Measurements from ENCODE around the gene SCP2D1. TPM values are rescaled to one million over a fixed set of nuclear protein-coding genes. Genes with fewer than 3 reads are reported as not detected.

SCP2D1 gene
- total RNA-seq, 4 donors from 2014 or later = not detected

DNA sequence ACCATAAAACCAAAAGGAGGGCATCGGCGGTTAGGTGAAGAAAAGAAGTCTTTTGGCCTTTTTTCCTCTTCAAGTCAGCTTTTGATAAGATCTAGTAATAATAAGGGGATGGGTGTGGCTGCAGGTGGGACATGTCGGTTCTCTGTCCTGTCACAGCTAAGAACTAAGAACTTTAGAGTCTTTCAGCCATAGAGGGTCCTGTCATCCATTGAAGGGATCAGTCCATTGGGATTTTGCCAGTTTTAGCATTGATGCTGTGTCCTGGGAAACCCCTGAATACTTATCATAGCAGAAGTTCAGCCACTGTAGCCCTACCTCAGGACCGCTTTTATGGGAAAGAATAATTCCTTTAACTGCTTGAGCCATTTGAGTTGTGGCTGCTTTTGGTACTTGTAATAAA, 18.2 kb upstream of the SCP2D1 start:
- Histone ChIP-seq H3K4me3 (no peak overlapping the region), H3K27me3 (no peaks in the 10 kb centered on the region), H3K9me3 (peaks cover 0 to 8% (median 0%) of the 10 kb centered on the region in 4 donors), H3K27ac (replicated peaks in 1 of 4) (no peak overlapping the region), H3K36me3 (no peaks in the 10 kb centered on the region), H3K4me1 (peaks cover 10 to 13% (median 12%) of the 10 kb centered on the region in 4 donors)
- WGBS = 95% methylated on average over 4 of the region's 4 CpGs
- TF ChIP-seq POLR2AphosphoS5 (IDR thresholded peaks at IDR 0.05) (no peak), EP300 (IDR thresholded peaks at IDR 0.05) (no peak)
- intact Hi-C loops (cut with DNase I) = loop anchor here (10.0 kb wide), 1 partner anchor 211 kb away; the partner anchor contains the start of gene DTD1
- peak; percentile 57 for DNase-seq (ENCODE audit: extremely low spot score)

DNA sequence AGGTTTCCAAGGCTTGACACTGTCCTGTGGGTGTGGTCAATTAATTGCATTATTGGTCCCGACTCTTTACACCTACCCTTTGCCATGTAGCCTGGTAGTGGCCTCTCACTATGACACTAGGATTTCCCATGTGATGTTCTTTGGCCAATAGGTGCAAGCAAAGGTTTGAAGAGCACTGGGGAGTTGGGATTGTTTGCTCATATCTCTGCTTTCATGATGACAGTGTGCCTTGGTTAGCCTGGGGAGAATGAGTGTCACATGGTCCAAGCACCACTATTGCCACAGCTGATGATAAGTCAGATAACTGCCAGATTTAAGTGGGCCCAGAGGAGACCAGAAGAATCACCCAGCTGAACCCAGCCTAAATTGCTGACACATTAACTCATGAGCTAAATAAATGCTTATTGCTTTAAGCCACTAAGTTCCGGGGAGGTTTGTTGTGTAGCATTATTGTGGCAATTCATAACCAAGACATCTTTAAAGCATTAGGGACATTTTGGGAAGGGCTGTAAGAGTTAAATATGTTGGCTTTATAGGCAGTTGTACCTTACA, 17.2 kb upstream of the SCP2D1 start:
- Histone ChIP-seq H3K27ac (replicated peaks in 1 of 4) (no peak overlapping the region), H3K9me3 (peaks cover 0 to 8% (median 0%) of the 10 kb centered on the region in 4 donors), H3K4me3 (no peak overlapping the region), H3K27me3 (no peaks in the 10 kb centered on the region), H3K4me1 (peaks cover 10 to 13% (median 12%) of the 10 kb centered on the region in 4 donors), H3K36me3 (no peaks in the 10 kb centered on the region)
- TF ChIP-seq POLR2A (IDR thresholded peaks at IDR 0.05; ENCODE audit: low read depth) = no peak
- no peak for TF ChIP-seq EP300 (IDR thresholded peaks at IDR 0.05)
- TF ChIP-seq, protein P1, sequence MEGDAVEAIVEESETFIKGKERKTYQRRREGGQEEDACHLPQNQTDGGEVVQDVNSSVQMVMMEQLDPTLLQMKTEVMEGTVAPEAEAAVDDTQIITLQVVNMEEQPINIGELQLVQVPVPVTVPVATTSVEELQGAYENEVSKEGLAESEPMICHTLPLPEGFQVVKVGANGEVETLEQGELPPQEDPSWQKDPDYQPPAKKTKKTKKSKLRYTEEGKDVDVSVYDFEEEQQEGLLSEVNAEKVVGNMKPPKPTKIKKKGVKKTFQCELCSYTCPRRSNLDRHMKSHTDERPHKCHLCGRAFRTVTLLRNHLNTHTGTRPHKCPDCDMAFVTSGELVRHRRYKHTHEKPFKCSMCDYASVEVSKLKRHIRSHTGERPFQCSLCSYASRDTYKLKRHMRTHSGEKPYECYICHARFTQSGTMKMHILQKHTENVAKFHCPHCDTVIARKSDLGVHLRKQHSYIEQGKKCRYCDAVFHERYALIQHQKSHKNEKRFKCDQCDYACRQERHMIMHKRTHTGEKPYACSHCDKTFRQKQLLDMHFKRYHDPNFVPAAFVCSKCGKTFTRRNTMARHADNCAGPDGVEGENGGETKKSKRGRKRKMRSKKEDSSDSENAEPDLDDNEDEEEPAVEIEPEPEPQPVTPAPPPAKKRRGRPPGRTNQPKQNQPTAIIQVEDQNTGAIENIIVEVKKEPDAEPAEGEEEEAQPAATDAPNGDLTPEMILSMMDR (IDR thresholded peaks at IDR 0.05) = no peak
- no peak for TF ChIP-seq POLR2AphosphoS5 (IDR thresholded peaks at IDR 0.05)
- 94% methylated on average over 2 of the region's 2 CpGs for whole genome bisulfite sequencing
- no peak for DNase-seq (ENCODE audit: extremely low spot score)
- intact Hi-C loops (cut with DNase I) = loop anchor here (10.0 kb wide), 1 partner anchor 212 kb away; the partner anchor contains the start of gene DTD1

DNA sequence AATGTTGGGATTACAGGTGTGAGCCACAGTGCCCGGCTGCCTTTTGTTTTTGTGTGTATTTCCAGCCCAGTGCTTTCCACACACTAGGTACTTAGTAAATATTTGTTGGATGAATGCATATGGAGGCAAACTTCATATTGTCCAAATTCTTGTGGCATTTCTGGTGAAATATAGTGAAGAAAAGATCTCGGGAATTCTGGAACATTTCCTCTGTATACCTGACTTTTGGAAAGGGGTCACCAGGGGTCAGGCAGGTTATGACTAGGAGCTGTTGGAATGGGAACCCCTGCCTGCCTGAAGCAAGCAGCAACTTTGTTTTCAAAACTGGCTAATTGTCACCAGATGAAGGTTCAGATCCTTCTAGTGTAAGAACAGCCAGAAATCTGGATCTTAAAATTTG, 12.1 kb upstream of the SCP2D1 start:
- Histone ChIP-seq H3K36me3 (no peaks in the 10 kb centered on the region), H3K4me1 (no peaks in the 10 kb centered on the region), H3K27me3 (no peaks in the 10 kb centered on the region), H3K27ac (replicated peaks in 1 of 4) (no peak overlapping the region), H3K4me3 (no peak overlapping the region), H3K9me3 (peaks cover 0 to 4% (median 0%) of the 10 kb centered on the region in 4 donors)
- DNase-seq (ENCODE audit: extremely low spot score) = no peak
- intact Hi-C loops (cut with DNase I) = no loop called here
- TF ChIP-seq POLR2A (IDR thresholded peaks at IDR 0.05; ENCODE audit: low read depth) = no peak
- no peak for TF ChIP-seq POLR2AphosphoS5 (IDR thresholded peaks at IDR 0.05)
- no peak for TF ChIP-seq EP300 (IDR thresholded peaks at IDR 0.05)
- TF ChIP-seq, protein P1 (IDR thresholded peaks at IDR 0.05) = no peak
- WGBS = 88% methylated on average over 2 of the region's 2 CpGs

DNA sequence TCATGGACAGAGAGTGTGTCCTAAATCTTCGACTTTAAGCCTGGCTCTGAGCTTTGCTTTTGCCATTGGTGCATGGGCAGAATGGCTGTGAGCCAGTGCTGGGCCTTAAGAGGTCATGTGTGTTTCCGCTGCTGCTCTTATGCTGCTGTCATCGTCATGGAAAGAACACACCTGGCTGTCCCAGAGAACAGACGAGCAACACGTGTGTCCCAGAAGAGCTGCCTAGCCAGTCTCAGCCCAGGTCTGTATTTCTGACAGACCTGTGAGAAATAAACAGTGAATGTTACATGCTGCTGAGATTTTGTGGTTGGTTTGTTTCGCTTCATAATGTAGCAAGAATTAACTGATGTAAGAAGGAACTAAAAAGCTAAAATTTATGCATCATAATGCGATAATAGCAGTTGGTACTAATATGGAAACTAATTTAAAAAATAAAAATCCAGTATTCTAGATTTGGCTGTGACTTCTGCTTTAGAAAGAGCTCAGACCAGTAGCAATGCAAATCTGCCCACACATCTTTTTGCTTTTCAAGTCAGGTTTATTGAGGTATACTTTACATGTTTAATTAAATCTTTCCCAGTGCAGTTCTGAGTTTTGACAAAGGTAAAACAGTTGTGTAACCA, 11.5 kb upstream of the SCP2D1 start:
- TF ChIP-seq POLR2AphosphoS5 (IDR thresholded peaks at IDR 0.05) = no peak
- TF ChIP-seq POLR2A (IDR thresholded peaks at IDR 0.05; ENCODE audit: low read depth) = no peak
- TF ChIP-seq, protein P1 (IDR thresholded peaks at IDR 0.05) = no peak
- no peak for TF ChIP-seq EP300 (IDR thresholded peaks at IDR 0.05)
- 51% methylated on average over 7 of the region's 7 CpGs for WGBS
- DNase-seq (ENCODE audit: extremely low spot score) = no peak

DNA sequence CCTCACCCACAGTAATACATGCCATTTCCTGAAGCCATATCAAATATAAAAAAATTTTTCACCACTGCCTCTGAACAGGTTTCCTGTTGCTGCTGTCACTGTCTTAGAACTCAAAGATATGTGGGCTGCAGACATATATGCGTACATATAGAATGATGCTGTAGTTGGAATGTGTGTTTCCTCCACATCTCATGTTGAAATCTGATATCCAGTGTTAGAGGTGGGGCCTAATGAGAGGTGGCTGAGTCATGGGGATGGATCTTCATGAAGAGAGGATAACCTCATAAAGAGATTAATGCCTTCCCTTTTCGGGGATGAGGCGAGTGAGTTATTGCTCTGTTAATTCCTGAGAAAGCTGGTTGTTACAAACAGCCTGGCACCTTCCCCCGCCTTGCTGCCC, 7.7 kb upstream of the SCP2D1 start:
- 72% methylated on average over 4 of the region's 4 CpGs for WGBS

More for the DNA sequence above, 11.5 kb upstream of the SCP2D1 start:
- no peaks in the 10 kb centered on the region for H3K9me3 ChIP-seq
- intact Hi-C loops (cut with DNase I) = no loop called here
- H3K36me3 ChIP-seq = no peaks in the 10 kb centered on the region
- no peaks in the 10 kb centered on the region for H3K27me3 ChIP-seq
- H3K27ac ChIP-seq (replicated peaks in 1 of 4) = no peak overlapping the region
- no peaks in the 10 kb centered on the region for H3K4me1 ChIP-seq
- H3K4me3 ChIP-seq = no peak overlapping the region

More for the DNA sequence above, 7.7 kb upstream of the SCP2D1 start:
- no peak for DNase-seq (ENCODE audit: extremely low spot score)
- Histone ChIP-seq H3K27me3 (no peaks in the 10 kb centered on the region), H3K36me3 (no peaks in the 10 kb centered on the region), H3K4me3 (no peak overlapping the region), H3K4me1 (no peaks in the 10 kb centered on the region), H3K9me3 (no peaks in the 10 kb centered on the region), H3K27ac (replicated peaks in 1 of 4) (no peak overlapping the region)
- intact Hi-C loops (cut with DNase I) = no loop called here
- TF ChIP-seq EP300 (IDR thresholded peaks at IDR 0.05) = no peak
- TF ChIP-seq, protein P1 (IDR thresholded peaks at IDR 0.05) = no peak
- no peak for TF ChIP-seq POLR2A (IDR thresholded peaks at IDR 0.05; ENCODE audit: low read depth)
- no peak for TF ChIP-seq POLR2AphosphoS5 (IDR thresholded peaks at IDR 0.05)

Data from esophagus muscularis mucosa (tissue), 4 donors.